Mesenchymal stem cell (in vitro differentiated cells and primary cell): Measurements from ENCODE around the gene BORCS5.

Source experiments
- DNase-seq: peaks from one replicate; pipeline ENCODE4 v3.0.0-alpha.2; 2013
- H2AFZ ChIP-seq: one replicate; pipeline ENCODE4 v1.6.1; 2013; ENCODE audit warnings: low read depth, mild to moderate bottlenecking, control low read depth, inconsistent platforms, low read length, moderate library complexity
- H2AK5ac ChIP-seq: 2 replicates; pipeline ENCODE4 v1.6.1; 2013; ENCODE audit warnings: low read length, moderate library complexity, mild to moderate bottlenecking, inconsistent platforms; ENCODE audit not compliant: severe bottlenecking
- H2BK120ac ChIP-seq: one replicate; pipeline ENCODE4 v1.6.1; 2013; ENCODE audit warnings: low read depth, mild to moderate bottlenecking, inconsistent platforms, low read length, moderate library complexity
- H2BK12ac ChIP-seq, 2 experiments: one replicate each; pipeline ENCODE4 v1.6.1; 2013; ENCODE audit warnings: inconsistent platforms in 2 of 2, low read length in 2 of 2, mild to moderate bottlenecking in 2 of 2, moderate library complexity in 2 of 2, control low read depth in 1 of 2
- H2BK15ac ChIP-seq: one replicate; pipeline ENCODE4 v1.6.1; 2013; ENCODE audit warnings: mild to moderate bottlenecking, low read depth, inconsistent platforms; ENCODE audit not compliant: poor library complexity, severe bottlenecking
- H2BK5ac ChIP-seq: 2 replicates; pipeline ENCODE4 v1.6.1; 2013; ENCODE audit warnings: low read depth, mild to moderate bottlenecking, low read length, control low read depth, inconsistent platforms; ENCODE audit not compliant: poor library complexity, severe bottlenecking
- H3K14ac ChIP-seq, 2 experiments: one replicate each; pipeline ENCODE4 v1.6.1; 2013; ENCODE audit warnings: inconsistent platforms in 2 of 2, low read length in 2 of 2, control low read depth in 1 of 2, mild to moderate bottlenecking in 1 of 2, moderate library complexity in 1 of 2
- H3K18ac ChIP-seq, 2 experiments: one replicate each; pipeline ENCODE4 v1.6.1; 2013; ENCODE audit warnings: inconsistent platforms in 2 of 2, low read length in 2 of 2, control low read depth in 1 of 2, low read depth in 1 of 2, mild to moderate bottlenecking in 1 of 2
- H3K23ac ChIP-seq, 2 experiments: one replicate each; pipeline ENCODE4 v1.6.1; 2013; ENCODE audit warnings: inconsistent platforms in 2 of 2, low read length in 2 of 2, mild to moderate bottlenecking in 2 of 2, moderate library complexity in 2 of 2, control low read depth in 1 of 2
- H3K27ac ChIP-seq: 2 replicates; pipeline ENCODE4 v1.5.1; 2013; ENCODE audit warnings: mild to moderate bottlenecking, moderate library complexity, low read length, control low read depth, inconsistent platforms; ENCODE audit not compliant: poor library complexity, severe bottlenecking
- H3K27me3 ChIP-seq, 2 experiments: 2 replicates each; pipeline versions ENCODE4 v1.6.1 to v1.7.0; 2013; ENCODE audit warnings: low read length in 2 of 2, mild to moderate bottlenecking in 2 of 2, moderate library complexity in 2 of 2, control low read depth in 1 of 2, inconsistent platforms in 1 of 2; ENCODE audit not compliant: control insufficient read depth in 1 of 2, insufficient read depth in 1 of 2
- H3K36me3 ChIP-seq, 2 experiments: 2 replicates each; pipeline versions ENCODE4 v1.6.1 to v1.7.0; 2013; ENCODE audit warnings: low read length in 2 of 2, control low read depth in 1 of 2, inconsistent platforms in 1 of 2, low read depth in 1 of 2, mild to moderate bottlenecking in 1 of 2; ENCODE audit not compliant: insufficient read depth in 2 of 2, control insufficient read depth in 1 of 2
- H3K4ac ChIP-seq, 2 experiments: one replicate each; pipeline ENCODE4 v1.6.1; 2013; ENCODE audit warnings: inconsistent platforms in 2 of 2, low read length in 2 of 2, mild to moderate bottlenecking in 2 of 2, moderate library complexity in 2 of 2, control low read depth in 1 of 2, low read depth in 1 of 2
- H3K4me1 ChIP-seq: 2 replicates; pipeline ENCODE4 v1.6.1; 2013; ENCODE audit warnings: low read depth, low read length, control low read depth; ENCODE audit not compliant: control insufficient read depth, insufficient read depth
- H3K4me2 ChIP-seq: 2 replicates; pipeline ENCODE4 v1.6.1; 2013; ENCODE audit warnings: low read length, mild to moderate bottlenecking, inconsistent platforms; ENCODE audit not compliant: poor library complexity, severe bottlenecking
- H3K4me3 ChIP-seq, 2 experiments: 2 replicates each; pipeline versions ENCODE4 v1.5.1 to v1.7.0; 2013; ENCODE audit warnings: low read length in 2 of 2, mild to moderate bottlenecking in 2 of 2, control low read depth in 1 of 2, low read depth in 1 of 2; ENCODE audit not compliant: insufficient read depth in 1 of 2
- H3K79me1 ChIP-seq: replicated peaks from 2 replicates; pipeline ENCODE4 v1.6.1; 2013; ENCODE audit warnings: mild to moderate bottlenecking, control low read depth, low read length, inconsistent platforms; ENCODE audit not compliant: poor library complexity, severe bottlenecking
- H3K9ac ChIP-seq: 2 replicates; pipeline ENCODE4 v1.7.0; 2013; ENCODE audit warnings: mild to moderate bottlenecking, low read length, moderate library complexity
- H3K9me3 ChIP-seq: 2 replicates; pipeline ENCODE4 v1.7.0; 2013; ENCODE audit warnings: mild to moderate bottlenecking, low read length; ENCODE audit not compliant: control insufficient read depth
- H4K8ac ChIP-seq: one replicate; pipeline ENCODE4 v1.6.1; 2013; ENCODE audit warnings: inconsistent platforms, mild to moderate bottlenecking, low read length, moderate library complexity
- H4K91ac ChIP-seq: one replicate; pipeline ENCODE4 v1.6.1; 2013; ENCODE audit warnings: mild to moderate bottlenecking, low read length, inconsistent platforms
- WGBS: methylation state at CpG from one replicate; pipeline ENCODE4 v1.1.7; 2013; ENCODE audit warnings: mixed read lengths; 5-methylcytosine and 5-hydroxymethylcytosine counted together

BORCS5 gene

GRCh38 chr12:12441429-12441807 lies 84.5 kb downstream of the BORCS5 start:
- Histone ChIP-seq H2BK120ac (no peak overlapping the region), H3K27ac (no peak overlapping the region), H3K36me3 (peaks cover 0 to 14% of the 10 kb centered on the region in 2 experiments), H3K9ac (no peak overlapping the region), H2BK12ac (no peak overlapping the region), H3K14ac (no peak overlapping the region), H3K23ac (no peak overlapping the region), H3K18ac (no peak overlapping the region), H4K8ac (no peak overlapping the region), H3K27me3 (no peaks in the 10 kb centered on the region), H3K4me2 (no peak overlapping the region), H3K4me1 (peaks cover 4% of the 10 kb centered on the region), H3K4ac (no peak overlapping the region), H3K79me1 (peaks cover 10% of the 10 kb centered on the region), H3K9me3 (peaks cover 13% of the 10 kb centered on the region), H2AK5ac (no peak overlapping the region), H2AFZ (no peak overlapping the region), H2BK5ac (no peak overlapping the region), H2BK15ac (no peak overlapping the region), H4K91ac (no peak overlapping the region), H3K4me3 (no peak overlapping the region)
- WGBS, result 78% methylated on average over 2 of the region's 2 CpGs
- DNase-seq, result no peak

- Histone ChIP-seq H3K79me1 (peaks cover 10% of the 10 kb centered on the region), H4K91ac (no peak overlapping the region), H3K23ac (no peak overlapping the region), H2BK15ac (no peak overlapping the region), H3K9ac (peak overlapping the region; percentile 16), H3K9me3 (peaks cover 7% of the 10 kb centered on the region), H2BK5ac (no peak overlapping the region), H2BK12ac (no peak overlapping the region), H3K27ac (no peak overlapping the region), H3K18ac (peak overlapping the region in 1 of 2 experiments; percentile 85), H3K36me3 (peaks cover 0 to 8% of the 10 kb centered on the region in 2 experiments), H3K4ac (no peak overlapping the region), H2AFZ (no peak overlapping the region), H3K14ac (no peak overlapping the region), H3K27me3 (no peaks in the 10 kb centered on the region), H2BK120ac (no peak overlapping the region), H3K4me2 (no peak overlapping the region), H2AK5ac (no peak overlapping the region), H3K4me3 (no peak overlapping the region), H4K8ac (no peak overlapping the region), H3K4me1 (peaks cover 4% of the 10 kb centered on the region)
- WGBS, result 85% methylated on average over 4 of the region's 4 CpGs
- peak; percentile 65 for DNase-seq
These were observed 85.1 kb downstream of the BORCS5 start for GRCh38 chr12:12441843-12442461.

GRCh38 chr12:12442548-12443071 lies 85.7 kb downstream of the BORCS5 start:
- H2BK5ac ChIP-seq, result no peak overlapping the region
- no peak overlapping the region for H2BK15ac ChIP-seq
- WGBS, result 42% methylated on average over 4 of the region's 5 CpGs
- H3K4me3 ChIP-seq, result no peak overlapping the region
- H3K4me2 ChIP-seq, result no peak overlapping the region
- no peak overlapping the region for H3K27ac ChIP-seq
- peak overlapping the region; percentile 21 for H3K9ac ChIP-seq
- peak overlapping the region in 1 of 2 experiments; percentile 20 for H3K14ac ChIP-seq
- no peak overlapping the region for H2AFZ ChIP-seq
- H4K8ac ChIP-seq, result no peak overlapping the region
- H2BK120ac ChIP-seq, result no peak overlapping the region
- peak; percentile 83 for DNase-seq
- H3K36me3 ChIP-seq, result peaks cover 0 to 2% of the 10 kb centered on the region in 2 experiments
- H3K18ac ChIP-seq, result peak overlapping the region in 1 of 2 experiments; percentile 40
- H4K91ac ChIP-seq, result no peak overlapping the region
- peaks cover 4% of the 10 kb centered on the region for H3K4me1 ChIP-seq
- H3K4ac ChIP-seq, result peak overlapping the region in 1 of 2 experiments; percentile 28
- peaks cover 13% of the 10 kb centered on the region for H3K79me1 ChIP-seq
- H3K27me3 ChIP-seq, result no peaks in the 10 kb centered on the region
- H3K23ac ChIP-seq, result no peak overlapping the region
- peaks cover 3% of the 10 kb centered on the region for H3K9me3 ChIP-seq
- H2BK12ac ChIP-seq, result no peak overlapping the region
- no peak overlapping the region for H2AK5ac ChIP-seq

GRCh38 chr12:12443431-12443878 lies 86.6 kb downstream of the BORCS5 start:
- Histone ChIP-seq H2BK5ac (no peak overlapping the region), H3K27me3 (no peaks in the 10 kb centered on the region), H3K79me1 (peaks cover 13% of the 10 kb centered on the region), H3K4me1 (peaks cover 4% of the 10 kb centered on the region), H3K9me3 (no peaks in the 10 kb centered on the region), H3K18ac (no peak overlapping the region), H3K36me3 (no peaks in the 10 kb centered on the region), H3K27ac (no peak overlapping the region), H2AK5ac (no peak overlapping the region), H2AFZ (no peak overlapping the region), H4K8ac (no peak overlapping the region), H3K4me2 (no peak overlapping the region), H3K23ac (no peak overlapping the region), H2BK120ac (no peak overlapping the region), H2BK12ac (no peak overlapping the region), H3K4me3 (peak overlapping the region in 1 of 2 experiments; percentile 23), H2BK15ac (no peak overlapping the region), H3K4ac (peak overlapping the region in 1 of 2 experiments; percentile 15), H4K91ac (no peak overlapping the region), H3K9ac (peak overlapping the region; percentile 21), H3K14ac (peak overlapping the region in 1 of 2 experiments; percentile 28)
- WGBS, result 98% methylated on average over 5 of the region's 5 CpGs
- DNase-seq, result no peak
